Activated CD4-positive, alpha-beta T cell treated with anti-CD3 and anti-CD28 coated beads, Interleukin-2, amount 50 U/mL, for 48 hours (primary cell): Measurements from ENCODE around the gene DHX38.

Source experiments
- DNase-seq, 2 experiments: peaks; one replicate each; pipeline ENCODE4 v3.0.0-alpha.2; 2020

DHX38 gene

GRCh38 chr16:72123426-72123825, 29.8 kb downstream of the DHX38 start:
- DNase-seq: no peak

GRCh38 chr16:72124148-72124547, 30.5 kb downstream of the DHX38 start:
- no peak for DNase-seq

GRCh38 chr16:72124761-72125634, 31.4 kb downstream of the DHX38 start:
- peak; percentile 69 to 72 for DNase-seq

- DNase-seq: no peak
Observed at GRCh38 chr16:72125635-72126428, 32.2 kb downstream of the DHX38 start.

GRCh38 chr16:72126429-72126765, 32.8 kb downstream of the DHX38 start:
- no peak for DNase-seq

- DNase-seq: no peak
Observed at GRCh38 chr16:72128701-72129100, 35.1 kb downstream of the DHX38 start.

- no peak for DNase-seq
Observed at GRCh38 chr16:72129976-72130656, 36.5 kb downstream of the DHX38 start.

GRCh38 chr16:72131036-72131435, 37.4 kb downstream of the DHX38 start:
- DNase-seq: no peak

- DNase-seq: no peak
Observed at GRCh38 chr16:72132726-72133125, 39.1 kb downstream of the DHX38 start.

- no peak for DNase-seq
Observed at GRCh38 chr16:72134507-72134906, 40.9 kb downstream of the DHX38 start.

GRCh38 chr16:72137380-72138063, 43.9 kb downstream of the DHX38 start:
- DNase-seq: no peak

GRCh38 chr16:72138064-72138572, 44.5 kb downstream of the DHX38 start:
- DNase-seq: no peak

- DNase-seq: no peak
Observed at GRCh38 chr16:72139908-72140307, 46.3 kb downstream of the DHX38 start.

GRCh38 chr16:72142476-72142875, 48.8 kb downstream of the DHX38 start:
- no peak for DNase-seq

- no peak for DNase-seq
Observed at GRCh38 chr16:72149676-72150464, 56.2 kb downstream of the DHX38 start.

- DNase-seq: no peak
Observed at GRCh38 chr16:72159386-72159785, 65.7 kb downstream of the DHX38 start.

- DNase-seq: no peak
Observed at GRCh38 chr16:72159801-72160200, 66.2 kb downstream of the DHX38 start.

- DNase-seq: no peak
Observed at GRCh38 chr16:72162105-72162692, 68.6 kb downstream of the DHX38 start.
